Islet precursor cell (in vitro differentiated cells): ENCODE measurements around the gene CCT5.

Source experiments
- DNase-seq: peaks from one replicate; pipeline ENCODE4 v3.0.0-alpha.2; 2018

Gene CCT5

GRCh38 chr5:10249948-10250805 is at the start of gene CCT5:
Gene CCT5 (plus strand): TSS chr5:10250280. CDS start chr5:10250341, 61 bp downstream.
- peak; percentile 95 for DNase-seq

DNA sequence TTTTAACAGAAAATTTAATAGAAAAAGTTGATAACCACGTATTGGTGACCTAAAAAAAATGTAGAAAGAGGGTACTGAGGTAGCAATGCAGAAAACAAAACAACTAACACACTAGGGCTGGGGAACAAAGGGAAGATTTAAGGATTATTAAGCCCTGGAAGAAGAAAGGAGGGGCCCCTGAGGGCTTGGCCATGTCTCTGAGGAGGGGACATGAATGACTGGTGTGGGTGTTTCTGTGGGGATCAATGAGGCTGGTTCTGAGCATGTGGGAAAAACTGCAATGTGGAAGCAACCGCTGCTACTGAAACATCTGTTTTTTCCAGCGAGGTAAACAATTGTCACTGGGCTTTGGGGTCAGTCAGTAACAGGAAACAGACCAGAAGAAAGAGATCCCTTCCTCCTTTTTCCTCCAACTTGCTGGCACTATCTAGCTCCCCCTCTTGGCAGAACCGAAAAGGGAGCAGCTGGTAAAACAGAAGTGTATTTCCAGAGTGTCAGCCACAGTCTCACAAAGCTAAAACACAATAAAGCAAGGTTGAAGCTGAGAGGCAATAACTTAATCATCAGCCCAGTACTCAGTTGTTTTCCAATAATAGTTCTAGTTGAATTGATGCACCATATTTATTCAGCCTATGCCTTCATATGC is 48.7 kb upstream of the CCT5 start:
- DNase-seq = no peak

GRCh38 chr5:10202089-10202910 is 47.8 kb upstream of the CCT5 start:
- DNase-seq = no peak

GRCh38 chr5:10209004-10209403 is 41.1 kb upstream of the CCT5 start:
- no peak for DNase-seq

DNA sequence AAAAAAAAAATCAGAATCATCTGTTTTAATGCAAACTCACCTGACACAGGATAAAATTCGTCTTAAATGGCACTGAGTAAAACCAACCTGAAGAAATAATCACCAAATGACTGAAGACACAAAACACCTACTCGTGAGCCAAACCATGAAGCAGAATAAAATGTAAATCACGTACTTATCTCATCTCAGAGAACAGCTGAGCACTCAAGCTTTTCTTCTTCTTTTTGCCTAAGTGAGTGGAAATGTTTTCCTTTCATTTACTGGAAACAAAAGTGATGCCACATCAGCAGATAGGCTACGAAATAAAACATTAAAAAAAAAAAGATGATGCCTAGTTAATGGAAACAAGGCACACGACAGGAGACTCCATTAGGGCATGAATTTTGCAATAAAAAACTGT is 36.8 kb upstream of the CCT5 start:
- no peak for DNase-seq

DNA sequence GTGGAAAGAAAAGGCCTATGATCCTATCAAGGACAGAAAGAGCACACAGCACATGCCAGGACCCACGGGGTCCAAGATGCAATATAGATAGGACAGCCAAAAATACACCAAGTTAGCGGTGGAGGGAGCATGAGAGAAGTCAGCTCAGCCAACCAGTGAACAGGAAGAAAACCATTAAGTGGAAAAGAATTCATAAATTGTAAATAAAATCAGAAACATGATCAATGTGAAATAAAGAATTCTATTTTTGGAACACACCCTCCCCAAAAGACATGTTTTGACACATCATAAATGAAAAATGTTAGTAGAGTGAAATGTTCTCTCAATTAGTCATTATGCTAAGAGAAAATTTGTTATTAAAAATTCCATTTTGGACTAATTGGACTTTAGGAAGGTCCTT is 36.0 kb upstream of the CCT5 start:
- DNase-seq = no peak

DNA sequence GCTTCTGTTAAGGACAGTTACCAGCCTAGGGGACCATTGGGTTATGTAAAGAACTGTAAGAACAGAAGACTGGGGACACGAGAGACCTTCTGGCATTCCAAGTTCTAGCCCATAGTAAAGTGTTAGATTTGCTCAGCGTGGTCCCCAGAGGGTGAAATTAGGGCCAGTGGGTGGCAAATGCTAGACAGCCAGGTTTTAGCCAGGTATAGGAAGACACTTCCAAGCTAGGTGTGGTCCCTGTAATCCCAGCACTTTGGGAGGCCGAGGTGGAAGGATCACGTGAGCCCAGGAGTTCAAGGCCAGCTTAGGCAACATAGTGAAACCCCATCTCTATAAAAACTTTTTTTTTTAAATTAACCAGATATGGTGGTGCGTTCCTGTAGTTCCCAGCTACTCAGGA is 34.7 kb upstream of the CCT5 start:
- no peak for DNase-seq

- DNase-seq = no peak
Measured at GRCh38 chr5:10216107-10216506, 34.0 kb upstream of the CCT5 start.

GRCh38 chr5:10218658-10219057 is 31.4 kb upstream of the CCT5 start:
- DNase-seq = no peak

DNA sequence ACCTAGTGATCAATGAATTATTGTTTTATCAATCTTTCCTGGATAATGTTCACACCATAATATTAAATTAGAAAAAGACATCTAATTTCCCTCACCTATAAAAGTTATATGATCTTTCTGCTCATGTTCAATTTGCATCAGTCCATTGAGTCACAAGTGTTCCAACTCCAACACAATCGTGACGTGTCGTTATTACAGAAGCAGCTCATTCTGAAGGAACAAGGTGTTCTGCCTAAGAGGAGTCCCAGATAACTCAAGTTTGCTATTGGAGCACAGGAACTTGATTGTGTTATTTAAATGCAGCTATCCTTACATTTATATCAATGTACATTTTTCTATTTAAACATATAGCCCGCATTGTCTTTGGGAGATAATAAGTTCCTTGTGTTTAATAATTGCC is 31.0 kb upstream of the CCT5 start:
- DNase-seq = no peak

GRCh38 chr5:10220248-10220647 is 29.8 kb upstream of the CCT5 start:
- no peak for DNase-seq

- no peak for DNase-seq
Measured at GRCh38 chr5:10222326-10222725, 27.8 kb upstream of the CCT5 start.

- DNase-seq = no peak
Measured at GRCh38 chr5:10227379-10227778, 22.7 kb upstream of the CCT5 start.

DNA sequence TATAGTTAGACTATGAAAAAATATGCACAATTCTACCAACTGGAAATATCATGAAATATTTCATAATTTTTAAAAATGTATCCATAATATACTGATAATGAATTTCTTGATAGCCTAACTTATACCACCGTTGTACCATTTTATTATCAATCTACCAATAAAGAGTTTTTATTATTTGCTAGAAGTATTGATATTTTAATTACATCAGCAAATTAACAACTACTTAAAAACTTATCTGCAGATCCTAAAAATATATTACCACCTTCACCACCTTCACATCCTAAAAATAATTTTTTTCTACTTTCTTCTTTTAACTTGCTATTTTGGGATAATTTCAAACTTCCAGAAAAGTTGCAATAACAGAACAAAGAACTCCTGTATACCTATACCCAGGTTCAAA is 21.8 kb upstream of the CCT5 start:
- no peak for DNase-seq

GRCh38 chr5:10229306-10230048 is 20.6 kb upstream of the CCT5 start:
- no peak for DNase-seq

DNA sequence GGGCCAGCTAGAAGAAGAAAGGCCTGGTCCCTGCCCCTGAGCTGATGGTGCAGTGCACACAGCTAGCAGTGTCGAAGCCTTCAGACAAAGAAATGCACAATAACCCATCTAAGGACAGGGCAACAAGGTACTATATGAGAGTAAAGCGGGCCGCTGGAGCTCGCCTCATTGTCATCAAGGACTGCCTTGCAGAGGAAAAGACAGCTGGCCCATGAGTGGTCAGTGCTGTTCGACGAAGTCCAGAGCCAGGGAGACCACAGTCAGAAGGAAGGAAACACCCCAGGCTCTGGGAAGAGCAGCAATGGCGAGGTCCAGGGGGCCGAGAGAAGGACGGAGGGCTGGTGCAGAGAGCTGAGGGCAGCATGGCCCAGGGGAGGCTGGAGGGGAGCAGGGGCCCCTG is 17.7 kb upstream of the CCT5 start:
- DNase-seq = no peak

DNA sequence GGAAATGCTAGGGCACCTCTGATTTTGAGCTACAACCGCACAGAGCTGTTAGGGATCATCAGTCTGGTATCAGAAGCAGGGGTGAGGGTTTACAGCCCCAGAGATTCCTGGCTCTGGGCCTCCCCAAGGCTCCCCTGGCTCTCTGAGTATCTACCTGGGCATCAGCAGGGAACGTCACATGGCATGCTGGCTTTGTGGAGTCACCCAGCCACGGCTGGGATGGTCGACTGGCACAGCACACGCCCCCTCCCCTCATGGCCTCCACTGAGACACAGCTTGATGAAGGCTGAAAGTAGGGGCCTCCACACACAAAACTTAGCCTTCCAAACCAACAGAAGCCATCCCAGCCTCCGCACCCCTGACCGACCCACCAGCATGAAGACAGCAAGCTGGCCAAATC is 17.1 kb upstream of the CCT5 start:
- DNase-seq = no peak

DNA sequence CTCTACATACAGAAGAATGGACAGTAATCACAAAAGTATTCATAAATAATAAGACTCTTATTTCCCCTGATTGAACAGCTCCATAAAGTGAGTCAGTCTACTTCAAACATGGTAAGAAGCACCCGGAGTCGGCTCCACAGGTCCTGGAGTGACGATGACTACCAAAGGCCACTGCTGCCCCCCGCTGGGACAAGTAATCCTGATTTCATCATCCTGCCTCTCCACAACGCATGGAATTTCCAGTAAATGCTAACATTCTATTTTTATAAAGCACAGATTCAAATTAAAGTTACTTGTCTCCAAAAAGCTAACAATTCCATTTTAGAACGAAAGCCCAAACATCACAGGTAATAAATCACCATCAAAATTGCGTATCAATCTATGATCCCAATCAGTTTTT is 16.6 kb upstream of the CCT5 start:
- DNase-seq = peak; percentile 73

- DNase-seq = no peak
Measured at GRCh38 chr5:10235350-10235749, 14.7 kb upstream of the CCT5 start.

DNA sequence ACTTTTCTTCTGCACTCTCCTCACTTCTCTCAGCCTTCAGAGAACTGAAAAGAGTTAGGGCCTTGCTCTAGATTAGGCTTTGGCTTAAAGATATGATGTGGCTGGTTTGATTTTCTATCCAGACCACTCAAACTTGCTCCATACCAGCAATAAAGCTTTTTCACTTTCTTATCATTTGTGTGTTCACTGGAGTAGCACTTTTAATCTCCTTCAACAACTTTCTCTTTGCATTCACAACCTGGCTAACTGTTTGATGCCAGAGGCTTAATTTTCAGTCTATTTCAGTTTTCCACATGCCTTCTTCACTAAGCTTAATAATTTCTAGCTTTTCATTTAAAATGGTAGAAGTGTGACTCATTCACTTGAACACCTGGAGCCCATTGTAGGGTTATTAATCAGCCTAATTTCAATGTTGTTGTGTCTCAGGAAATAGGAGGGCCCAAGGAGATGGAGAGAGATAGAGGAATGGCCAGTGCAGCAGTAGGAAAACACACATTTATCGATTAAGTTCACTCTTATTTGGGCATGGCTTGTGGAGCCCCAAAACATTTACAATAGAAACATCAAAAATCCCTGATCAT is 6.3 kb upstream of the CCT5 start:
- DNase-seq = no peak

GRCh38 chr5:10244342-10244944 is 5.6 kb upstream of the CCT5 start:
- no peak for DNase-seq

DNA sequence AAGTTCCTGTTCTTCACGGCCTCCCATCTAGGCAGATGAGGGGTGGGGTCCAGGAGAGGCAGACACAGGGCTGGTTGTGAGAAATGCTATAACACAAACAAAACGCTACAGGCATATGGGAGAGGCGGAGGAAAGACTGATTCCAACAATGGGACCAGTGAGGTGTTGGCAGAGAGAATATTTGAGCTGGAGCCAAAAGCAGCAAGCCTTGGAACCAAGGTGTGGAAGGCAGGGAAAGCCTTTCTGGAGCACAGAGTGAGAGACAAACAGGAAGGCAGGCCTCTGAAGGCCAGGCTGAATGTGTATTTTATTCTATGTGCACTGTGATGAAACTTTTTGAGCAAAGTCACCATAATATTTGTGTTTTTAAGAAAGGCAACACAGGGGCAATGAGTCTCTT is 3.3 kb upstream of the CCT5 start:
- DNase-seq = no peak
